ENCODE measurements around the gene CD52.

GRCh38 chr1:26353210-26353859 is 35.6 kb downstream of the CD52 start:
- TF ChIP-seq CTCF (IDR thresholded peaks at IDR 0.05; ENCODE audit: extremely low read depth in 1 of 2, insufficient read depth in 1 of 2, low read depth in 1 of 2, low read length in 2 of 2) = no peak
- no peak for TF ChIP-seq POLR2A (IDR thresholded peaks at IDR 0.05; ENCODE audit: low read depth, low read length)
- TF ChIP-seq FOS (IDR thresholded peaks at IDR 0.05; ENCODE audit: borderline replicate concordance, insufficient read depth, low read length) = no peak
- no peak for TF ChIP-seq GATA2 (IDR thresholded peaks at IDR 0.05; ENCODE audit: insufficient read depth, insufficient read length, low read depth, low read length)
- TF ChIP-seq EZH2 (IDR thresholded peaks at IDR 0.05; ENCODE audit: borderline replicate concordance, low read depth, low read length, severe bottlenecking) = no peak
- no peak for TF ChIP-seq POLR2AphosphoS5 (IDR thresholded peaks at IDR 0.05; ENCODE audit: insufficient read depth, low read depth, low read length)
- TF ChIP-seq MAX (IDR thresholded peaks at IDR 0.05; ENCODE audit: insufficient read depth, insufficient read length) = no peak
- TF ChIP-seq MYC (IDR thresholded peaks at IDR 0.05; ENCODE audit: low read depth, low read length) = no peak
